ENCODE measurements around the gene DCST2. TPM values are rescaled to one million over a fixed set of nuclear protein-coding genes. Genes with fewer than 3 reads are reported as not detected.
A peak's percentile ranks its signal among the peaks of the same experiment; 100 is the strongest.

The DCST2 gene
- under 1 TPM; 0.18 to 0.40 TPM for total RNA-seq

- POLR2A ChIA-PET: no interaction called here
- DNase-seq: no peak
- H3K4me3 Mint-ChIP-seq: no peak within 1 kb of the TSS
Measured at GRCh38 chr1:155033524-155033923, at the start of gene DCST2, which contains the start of gene DCST1. TSS of gene DCST2 (minus strand) at chr1:155033781. CDS start at chr1:155033701, 80 bp downstream. TSS of gene DCST1 (plus strand) at chr1:155033824. CDS start at chr1:155034037, 213 bp downstream.

GRCh38 chr1:155083052-155083541 lies 49.5 kb upstream of the DCST2 start:
- ChIA-PET CTCF (interaction anchor here (1.2 to 3.9 kb wide), 3 partner anchors 11 to 30 kb away, joined by 3 to 121 read pairs (median 61); partner anchors contain the start of genes ADAM15 and EFNA4), POLR2A (no interaction called here)
- Mint-ChIP-seq H3K27ac (no peak overlapping the region), H3K27me3 (peaks cover 50% of the 10 kb centered on the region), H3K4me1 (peaks cover 55% of the 10 kb centered on the region), H3K9me3 (no peaks in the 10 kb centered on the region), H3K36me3 (ENCODE audit: low read depth) (no peaks in the 10 kb centered on the region), H3K4me3 (no peak overlapping the region)
- DNase-seq: no peak

More at GRCh38 chr1:155033524-155033923, at the start of gene DCST2, which contains the start of gene DCST1:
- Mint-ChIP-seq H3K4me1 (no peaks in the 10 kb centered on the region), H3K36me3 (ENCODE audit: low read depth) (no peaks in the 10 kb centered on the region), H3K27ac (no peak within 1 kb of the TSS), H3K27me3 (peaks cover 12% of the 10 kb centered on the region), H3K9me3 (no peaks in the 10 kb centered on the region)
- CTCF ChIA-PET: interaction anchor here (0.6 to 1.1 kb wide), 3 partner anchors 58 to 139 kb away, joined by 3 read pairs; partner anchors contain the start of gene KRTCAP2

- ChIA-PET CTCF (interaction anchor here (1.2 kb wide), 1 partner anchor 11 kb away, joined by 3 read pairs; no protein-coding TSS in a partner anchor), POLR2A (no interaction called here)
- Mint-ChIP-seq H3K4me1 (peaks cover 59% of the 10 kb centered on the region), H3K27ac (no peak overlapping the region), H3K36me3 (ENCODE audit: low read depth) (no peaks in the 10 kb centered on the region), H3K9me3 (no peaks in the 10 kb centered on the region), H3K4me3 (no peak overlapping the region), H3K27me3 (peaks cover 55% of the 10 kb centered on the region)
- DNase-seq: no peak
Measured at GRCh38 chr1:155082301-155083051, 48.9 kb upstream of the DCST2 start.

GRCh38 chr1:155081472-155082300 lies 48.1 kb upstream of the DCST2 start:
- DNase-seq: no peak
- Mint-ChIP-seq H3K9me3 (no peaks in the 10 kb centered on the region), H3K27me3 (peaks cover 59% of the 10 kb centered on the region), H3K36me3 (ENCODE audit: low read depth) (no peaks in the 10 kb centered on the region), H3K4me3 (peak overlapping the region; percentile 23), H3K4me1 (peaks cover 60% of the 10 kb centered on the region), H3K27ac (no peak overlapping the region)
- ChIA-PET POLR2A (interaction anchor here (0.9 to 1.7 kb wide), 3 partner anchors 54 to 145 kb away, joined by 3 to 4 read pairs (median 3); partner anchors contain the start of genes PBXIP1, PMVK and SLC50A1), CTCF (interaction anchor here (0.6 to 1.7 kb wide), 5 partner anchors 15 to 108 kb away, joined by 3 to 6 read pairs (median 3); partner anchors contain the start of gene KRTCAP2)

GRCh38 chr1:155080312-155081228 lies 47.0 kb upstream of the DCST2 start:
- no peak overlapping the region for H3K27ac Mint-ChIP-seq
- peaks cover 61% of the 10 kb centered on the region for H3K27me3 Mint-ChIP-seq
- ChIA-PET POLR2A (interaction anchor here (0.9 to 5.1 kb wide), 4 partner anchors 16 to 144 kb away, joined by 3 to 22 read pairs (median 4); partner anchors contain the start of genes EFNA4, PBXIP1, PMVK and SLC50A1), CTCF (interaction anchor here (0.6 to 1.7 kb wide), 8 partner anchors 11 to 92 kb away, joined by 3 to 6 read pairs (median 3); partner anchors contain the start of gene KRTCAP2)
- peaks cover 61% of the 10 kb centered on the region for H3K4me1 Mint-ChIP-seq
- no peaks in the 10 kb centered on the region for H3K36me3 Mint-ChIP-seq (ENCODE audit: low read depth)
- DNase-seq: no peak
- H3K4me3 Mint-ChIP-seq: no peak overlapping the region
- H3K9me3 Mint-ChIP-seq: no peaks in the 10 kb centered on the region

- Mint-ChIP-seq H3K27ac (no peak overlapping the region), H3K36me3 (ENCODE audit: low read depth) (no peaks in the 10 kb centered on the region), H3K27me3 (peaks cover 61% of the 10 kb centered on the region), H3K9me3 (no peaks in the 10 kb centered on the region), H3K4me3 (peak overlapping the region; percentile 13), H3K4me1 (peaks cover 58% of the 10 kb centered on the region)
- POLR2A ChIA-PET: interaction anchor here (1.1 to 5.1 kb wide), 4 partner anchors 12 to 143 kb away, joined by 3 to 22 read pairs (median 4); partner anchors contain the start of genes EFNA4 and PMVK
- CTCF ChIA-PET: interaction anchor here (0.6 to 2.0 kb wide), 6 partner anchors 12 to 93 kb away, joined by 3 to 7 read pairs (median 3); partner anchors contain the start of gene KRTCAP2
- no peak for DNase-seq
Measured at GRCh38 chr1:155079487-155080311, 46.1 kb upstream of the DCST2 start.

GRCh38 chr1:155079210-155079486 lies 45.6 kb upstream of the DCST2 start:
- no peaks in the 10 kb centered on the region for H3K36me3 Mint-ChIP-seq (ENCODE audit: low read depth)
- no peak overlapping the region for H3K27ac Mint-ChIP-seq
- H3K9me3 Mint-ChIP-seq: no peaks in the 10 kb centered on the region
- ChIA-PET CTCF (interaction anchor here (1.4 to 2.0 kb wide), 2 partner anchors 14 to 18 kb away, joined by 3 to 7 read pairs; no protein-coding TSS in a partner anchor), POLR2A (interaction anchor here (1.1 to 5.1 kb wide), 3 partner anchors 12 to 18 kb away, joined by 3 to 22 read pairs (median 4); partner anchors contain the start of gene EFNA4)
- H3K27me3 Mint-ChIP-seq: peaks cover 59% of the 10 kb centered on the region
- H3K4me3 Mint-ChIP-seq: peak overlapping the region; percentile 13
- DNase-seq: no peak
- H3K4me1 Mint-ChIP-seq: peaks cover 56% of the 10 kb centered on the region

GRCh38 chr1:155078469-155079209 lies 45.1 kb upstream of the DCST2 start, which contains the start of gene EFNA3:
TSS of gene EFNA3 (plus strand) at chr1:155078837. CDS start at chr1:155078942, 105 bp downstream.
- Mint-ChIP-seq H3K27ac (no peak within 1 kb of the TSS), H3K4me1 (peaks cover 56% of the 10 kb centered on the region), H3K4me3 (peak within 1 kb of the TSS; percentile 13), H3K27me3 (peaks cover 54% of the 10 kb centered on the region), H3K36me3 (ENCODE audit: low read depth) (no peaks in the 10 kb centered on the region), H3K9me3 (no peaks in the 10 kb centered on the region)
- POLR2A ChIA-PET: interaction anchor here (1.1 to 5.1 kb wide), 3 partner anchors 11 to 18 kb away, joined by 3 to 22 read pairs (median 4); partner anchors contain the start of gene EFNA4
- CTCF ChIA-PET: interaction anchor here (2.0 kb wide), 1 partner anchor 17 kb away, joined by 7 read pairs; no protein-coding TSS in a partner anchor
- peak; percentile 68 for DNase-seq

GRCh38 chr1:155077758-155078445 lies 44.3 kb upstream of the DCST2 start:
- peak overlapping the region; percentile 12 for H3K4me3 Mint-ChIP-seq
- H3K27me3 Mint-ChIP-seq: peaks cover 47% of the 10 kb centered on the region
- H3K4me1 Mint-ChIP-seq: peaks cover 61% of the 10 kb centered on the region
- no peaks in the 10 kb centered on the region for H3K36me3 Mint-ChIP-seq (ENCODE audit: low read depth)
- DNase-seq: no peak
- H3K27ac Mint-ChIP-seq: no peak overlapping the region
- ChIA-PET POLR2A (interaction anchor here (5.1 kb wide), 1 partner anchor 14 kb away, joined by 22 read pairs; the partner anchor contains the start of gene EFNA4), CTCF (interaction anchor here (2.0 kb wide), 1 partner anchor 17 kb away, joined by 7 read pairs; no protein-coding TSS in a partner anchor)
- H3K9me3 Mint-ChIP-seq: no peaks in the 10 kb centered on the region

- CTCF ChIA-PET: interaction anchor here (2.0 to 4.0 kb wide), 3 partner anchors 8 to 16 kb away, joined by 7 to 32 read pairs (median 12); no protein-coding TSS in a partner anchor
Measured at GRCh38 chr1:155077346-155077745, 43.8 kb upstream of the DCST2 start.

More at GRCh38 chr1:155077346-155077745, 43.8 kb upstream of the DCST2 start:
- H3K27ac Mint-ChIP-seq: no peak overlapping the region
- no peaks in the 10 kb centered on the region for H3K9me3 Mint-ChIP-seq
- POLR2A ChIA-PET: interaction anchor here (2.2 to 5.1 kb wide), 2 partner anchors 8 to 13 kb away, joined by 7 to 22 read pairs; partner anchors contain the start of gene EFNA4
- H3K27me3 Mint-ChIP-seq: peaks cover 42% of the 10 kb centered on the region
- DNase-seq: no peak
- H3K4me1 Mint-ChIP-seq: peaks cover 57% of the 10 kb centered on the region
- H3K36me3 Mint-ChIP-seq (ENCODE audit: low read depth): no peaks in the 10 kb centered on the region
- no peak overlapping the region for H3K4me3 Mint-ChIP-seq
